Erythroblast (primary cell): ENCODE data around the gene CDK17.
"Not testable (repeated sequence)": the region's sequence is repeated elsewhere in the genome, so short reads cannot be mapped to it uniquely, and the experiment has no call there.

Experiments
- GATA1 ChIP-seq: IDR thresholded peaks from 2 replicates; pipeline ENCODE4 v1.6.1; 2011; ENCODE audit warnings: low read depth, mild to moderate bottlenecking, control low read depth, low read length, moderate library complexity
- POLR2A ChIP-seq: IDR thresholded peaks from 2 replicates; pipeline ENCODE4 v1.6.1; 2011; ENCODE audit warnings: mild to moderate bottlenecking, low read length

DNA sequence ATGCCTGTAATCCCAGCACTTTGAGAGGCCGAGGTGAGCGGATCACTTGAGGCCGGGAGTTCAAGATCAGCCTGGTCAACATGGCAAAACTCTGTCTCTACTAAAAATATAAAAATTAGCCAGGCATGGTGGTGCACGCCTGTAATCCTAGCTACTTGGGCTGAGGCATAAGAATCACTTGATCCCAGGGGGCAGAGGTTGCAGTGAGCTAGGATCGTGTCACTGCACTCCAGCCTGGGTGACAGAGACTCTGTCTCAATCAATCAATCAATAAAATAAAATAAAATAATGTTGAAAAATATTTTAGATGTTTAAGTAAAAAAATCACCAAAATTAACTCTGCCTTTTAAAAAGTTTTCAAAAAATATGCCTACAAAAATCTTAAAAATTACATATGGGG, 60.6 kb downstream of the CDK17 start:
- not testable (repeated sequence) for TF ChIP-seq POLR2A, GATA1
